ENCODE results near the gene ARMC12. TPM values are rescaled to one million over a fixed set of nuclear protein-coding genes. Genes with fewer than 3 reads are reported as not detected.

ARMC12 gene
- polyA plus RNA-seq, 2 of the 4 experiments (the other 2 are of a cell fraction), result 0.44 to 0.88 TPM

DNA sequence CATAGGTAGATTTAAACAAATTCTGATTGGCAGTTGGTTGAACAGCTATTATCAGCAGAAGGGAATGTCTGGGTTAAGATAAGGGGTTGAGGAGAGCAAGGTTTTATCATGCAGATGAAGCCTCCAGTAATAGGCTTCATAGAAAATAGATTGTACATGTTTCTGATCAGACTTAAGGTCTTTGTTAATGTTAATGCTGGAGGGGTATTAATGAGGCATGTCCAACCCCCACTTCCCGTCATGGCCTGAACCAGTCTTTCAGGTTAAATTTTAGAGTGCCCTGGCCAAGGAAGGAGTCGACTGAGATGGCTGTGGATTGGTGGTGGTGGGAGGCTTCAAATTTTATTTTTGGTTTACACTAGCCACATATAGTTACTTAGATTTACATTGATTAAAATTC, 47.4 kb downstream of the ARMC12 start:
- Histone ChIP-seq H3K4me2 (no peak overlapping the region), H3K4me1 (no peaks in the 10 kb centered on the region; the same call in 2 of the 3 replicates), H3K4me3 (no peak overlapping the region), H3K9me3 (no peaks in the 10 kb centered on the region), H3K27ac (no peak overlapping the region)
- FAIRE-seq (no peak), ATAC-seq (no peak), DNase-seq (ENCODE audit: low read depth in 1 of 2, low spot score in 1 of 2) (no peak)
- POLR2A ChIA-PET, result interaction anchor here (0.7 kb wide), 1 partner anchor 171 kb away, joined by 8 read pairs; no protein-coding TSS in a partner anchor
- CTCF ChIA-PET, result no interaction called here
- TF ChIP-seq TFCP2L1 (CRISPR knock-in tag; IDR thresholded peaks at IDR 0.05) (no peak), HOXA7 (CRISPR knock-in tag; IDR thresholded peaks at IDR 0.05) (no peak)
- WGBS (ENCODE audit: missing lambda C conversion rate), result 15% methylated on average over 2 of the region's 2 CpGs

DNA sequence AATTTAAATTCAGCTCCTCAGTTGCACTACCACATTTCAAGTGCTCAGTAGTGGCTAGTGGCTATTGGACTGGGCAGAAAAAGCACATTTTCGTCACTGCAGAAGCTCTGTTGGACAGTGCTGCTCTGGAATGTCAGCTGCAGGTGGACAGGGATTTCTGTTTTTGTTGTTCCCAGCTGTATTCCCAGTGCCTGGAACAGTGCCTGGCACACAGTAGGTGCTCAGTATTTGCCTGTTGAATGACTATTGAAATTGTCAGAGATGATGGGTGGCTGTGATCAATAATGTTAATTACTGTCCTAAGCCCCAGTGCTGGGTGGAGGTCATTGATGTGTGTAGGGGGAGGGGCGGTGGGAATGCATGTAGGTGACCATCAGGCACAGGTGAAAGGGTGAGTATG, 49.4 kb downstream of the ARMC12 start:
- H3K27ac ChIP-seq, result no peak overlapping the region
- no peaks in the 10 kb centered on the region; the same call in 2 of the 3 replicates for H3K4me1 ChIP-seq
- H3K9me3 ChIP-seq, result no peaks in the 10 kb centered on the region
- ChIA-PET CTCF (interaction anchor here (1.5 kb wide), 1 partner anchor 11 kb away, joined by 3 read pairs; no protein-coding TSS in a partner anchor), POLR2A (no interaction called here)
- FAIRE-seq, result no peak
- no peak for ATAC-seq
- no peak overlapping the region for H3K4me3 ChIP-seq
- WGBS (ENCODE audit: missing lambda C conversion rate), result 12% methylated on average over 2 of the region's 2 CpGs
- no peak overlapping the region for H3K4me2 ChIP-seq
- TF ChIP-seq POLR2A (IDR thresholded peaks at IDR 0.05; ENCODE audit: low read length), result no peak
- no peak for TF ChIP-seq EHF (CRISPR knock-in tag; IDR thresholded peaks at IDR 0.05)
- TF ChIP-seq KDM5A (IDR thresholded peaks at IDR 0.05), result no peak
- no peak for TF ChIP-seq RFX5 (IDR thresholded peaks at IDR 0.05)
- no peak for TF ChIP-seq SREBF2 (IDR thresholded peaks at IDR 0.05)
- TF ChIP-seq ZNF302 (CRISPR knock-in tag; IDR thresholded peaks at IDR 0.05), result no peak
- TF ChIP-seq POLR2AphosphoS2 (conservative IDR thresholded peaks at IDR 0.05; ENCODE audit: low read length), result no peak
- no peak for TF ChIP-seq BHLHE40 (IDR thresholded peaks at IDR 0.05; ENCODE audit: low read depth, low read length)
- no peak for TF ChIP-seq ZC3H11A (IDR thresholded peaks at IDR 0.05)
- TF ChIP-seq MAZ (IDR thresholded peaks at IDR 0.05; ENCODE audit: borderline replicate concordance, low read depth, low read length), result no peak
- TF ChIP-seq, protein P1, sequence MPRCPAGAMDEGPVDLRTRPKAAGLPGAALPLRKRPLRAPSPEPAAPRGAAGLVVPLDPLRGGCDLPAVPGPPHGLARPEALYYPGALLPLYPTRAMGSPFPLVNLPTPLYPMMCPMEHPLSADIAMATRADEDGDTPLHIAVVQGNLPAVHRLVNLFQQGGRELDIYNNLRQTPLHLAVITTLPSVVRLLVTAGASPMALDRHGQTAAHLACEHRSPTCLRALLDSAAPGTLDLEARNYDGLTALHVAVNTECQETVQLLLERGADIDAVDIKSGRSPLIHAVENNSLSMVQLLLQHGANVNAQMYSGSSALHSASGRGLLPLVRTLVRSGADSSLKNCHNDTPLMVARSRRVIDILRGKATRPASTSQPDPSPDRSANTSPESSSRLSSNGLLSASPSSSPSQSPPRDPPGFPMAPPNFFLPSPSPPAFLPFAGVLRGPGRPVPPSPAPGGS (IDR thresholded peaks at IDR 0.05), result no peak
- no peak for TF ChIP-seq GATA3 (IDR thresholded peaks at IDR 0.05; ENCODE audit: borderline replicate concordance)
- TF ChIP-seq RAD21 (conservative IDR thresholded peaks at IDR 0.05 in 1 of 2, IDR thresholded peaks at IDR 0.05 in 1 of 2), result no peak
- TF ChIP-seq SMC3 (IDR thresholded peaks at IDR 0.05), result no peak
- TF ChIP-seq NR3C1 (IDR thresholded peaks at IDR 0.05), result no peak
- TF ChIP-seq CEBPB (IDR thresholded peaks at IDR 0.05), result no peak
- TF ChIP-seq RNF2 (IDR thresholded peaks at IDR 0.05; ENCODE audit: borderline replicate concordance, low read depth), result no peak
- TF ChIP-seq, protein P2, sequence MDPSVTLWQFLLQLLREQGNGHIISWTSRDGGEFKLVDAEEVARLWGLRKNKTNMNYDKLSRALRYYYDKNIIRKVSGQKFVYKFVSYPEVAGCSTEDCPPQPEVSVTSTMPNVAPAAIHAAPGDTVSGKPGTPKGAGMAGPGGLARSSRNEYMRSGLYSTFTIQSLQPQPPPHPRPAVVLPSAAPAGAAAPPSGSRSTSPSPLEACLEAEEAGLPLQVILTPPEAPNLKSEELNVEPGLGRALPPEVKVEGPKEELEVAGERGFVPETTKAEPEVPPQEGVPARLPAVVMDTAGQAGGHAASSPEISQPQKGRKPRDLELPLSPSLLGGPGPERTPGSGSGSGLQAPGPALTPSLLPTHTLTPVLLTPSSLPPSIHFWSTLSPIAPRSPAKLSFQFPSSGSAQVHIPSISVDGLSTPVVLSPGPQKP (IDR thresholded peaks at IDR 0.05; ENCODE audit: low read depth, low read length), result no peak
- TF ChIP-seq, protein P3, sequence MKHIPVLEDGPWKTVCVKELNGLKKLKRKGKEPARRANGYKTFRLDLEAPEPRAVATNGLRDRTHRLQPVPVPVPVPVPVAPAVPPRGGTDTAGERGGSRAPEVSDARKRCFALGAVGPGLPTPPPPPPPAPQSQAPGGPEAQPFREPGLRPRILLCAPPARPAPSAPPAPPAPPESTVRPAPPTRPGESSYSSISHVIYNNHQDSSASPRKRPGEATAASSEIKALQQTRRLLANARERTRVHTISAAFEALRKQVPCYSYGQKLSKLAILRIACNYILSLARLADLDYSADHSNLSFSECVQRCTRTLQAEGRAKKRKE (CRISPR knock-in tag; IDR thresholded peaks at IDR 0.05; ENCODE audit: low read depth), result no peak
- DNase-seq (ENCODE audit: low read depth in 1 of 2, low spot score in 1 of 2), result no peak

DNA sequence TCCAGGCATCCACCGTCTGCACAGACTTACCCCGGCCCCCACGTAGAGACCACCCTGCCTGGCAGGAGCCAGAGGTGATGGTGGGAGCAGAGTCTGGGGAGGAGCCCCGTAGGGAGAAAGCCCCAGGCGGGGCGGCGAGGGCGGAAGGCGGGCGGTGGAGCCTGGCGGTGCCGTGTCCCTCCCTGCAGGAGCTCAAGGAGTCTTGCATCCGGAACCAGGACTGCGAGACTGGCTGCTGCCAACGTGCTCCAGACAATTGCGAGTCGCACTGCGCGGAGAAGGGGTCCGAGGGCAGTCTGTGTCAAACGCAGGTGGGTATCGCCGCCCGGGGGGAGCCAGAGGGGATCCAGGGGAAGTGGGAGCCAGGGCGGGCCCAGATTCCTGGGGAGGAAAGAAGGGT, 50.0 kb downstream of the ARMC12 start:
- ChIA-PET CTCF (interaction anchor here (0.8 to 1.5 kb wide), 2 partner anchors 10 to 12 kb away, joined by 3 to 5 read pairs; partner anchors contain the start of gene CLPS), POLR2A (no interaction called here)
- H3K4me2 ChIP-seq, result peak overlapping the region; percentile 19; the same call in 1 of the 3 replicates
- ATAC-seq, result peak; percentile 19 to 52; a peak in 3 of 6 replicates
- 43% methylated on average over 23 of the region's 25 CpGs for WGBS (ENCODE audit: missing lambda C conversion rate)
- no peak overlapping the region for H3K27ac ChIP-seq
- TF ChIP-seq EHMT2 (IDR thresholded peaks at IDR 0.05; ENCODE audit: low read depth) (no peak), PHF8 (IDR thresholded peaks at IDR 0.05; ENCODE audit: borderline replicate concordance, low read depth) (no peak), ZC3H11A (IDR thresholded peaks at IDR 0.05) (no peak)
- TF ChIP-seq, protein P4, sequence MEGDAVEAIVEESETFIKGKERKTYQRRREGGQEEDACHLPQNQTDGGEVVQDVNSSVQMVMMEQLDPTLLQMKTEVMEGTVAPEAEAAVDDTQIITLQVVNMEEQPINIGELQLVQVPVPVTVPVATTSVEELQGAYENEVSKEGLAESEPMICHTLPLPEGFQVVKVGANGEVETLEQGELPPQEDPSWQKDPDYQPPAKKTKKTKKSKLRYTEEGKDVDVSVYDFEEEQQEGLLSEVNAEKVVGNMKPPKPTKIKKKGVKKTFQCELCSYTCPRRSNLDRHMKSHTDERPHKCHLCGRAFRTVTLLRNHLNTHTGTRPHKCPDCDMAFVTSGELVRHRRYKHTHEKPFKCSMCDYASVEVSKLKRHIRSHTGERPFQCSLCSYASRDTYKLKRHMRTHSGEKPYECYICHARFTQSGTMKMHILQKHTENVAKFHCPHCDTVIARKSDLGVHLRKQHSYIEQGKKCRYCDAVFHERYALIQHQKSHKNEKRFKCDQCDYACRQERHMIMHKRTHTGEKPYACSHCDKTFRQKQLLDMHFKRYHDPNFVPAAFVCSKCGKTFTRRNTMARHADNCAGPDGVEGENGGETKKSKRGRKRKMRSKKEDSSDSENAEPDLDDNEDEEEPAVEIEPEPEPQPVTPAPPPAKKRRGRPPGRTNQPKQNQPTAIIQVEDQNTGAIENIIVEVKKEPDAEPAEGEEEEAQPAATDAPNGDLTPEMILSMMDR (IDR thresholded peaks at IDR 0.05), result no peak
- no peaks in the 10 kb centered on the region; the same call in 2 of the 3 replicates for H3K4me1 ChIP-seq
- FAIRE-seq, result no peak
- no peaks in the 10 kb centered on the region for H3K9me3 ChIP-seq
- no peak for DNase-seq (ENCODE audit: low read depth in 1 of 2, low spot score in 1 of 2)
- no peak overlapping the region for H3K4me3 ChIP-seq

Data from A549 (cell line).